IMR-90 (cell line): ENCODE measurements around the gene CPNE2. TPM values are rescaled to one million over a fixed set of nuclear protein-coding genes. Genes with fewer than 3 reads are reported as not detected.

Experiments
- ATAC-seq: fragments of 200-7000 bp; cut with Tn5 transposase; 2 replicates; pipeline ENCODE4 v1.9.1; 2020; ENCODE audit warnings: low read depth, mild to moderate bottlenecking, moderate library complexity
- BruUV-seq: library from RNA; stranded (reverse); fragments of 400-500 nt; replicated peaks from 2 replicates; lab custom pipeline; 2021; lab: Mats Ljungman, UMichigan
- CTCF ChIA-PET: fragments of 300-600 bp; formaldehyde crosslinking; extraction: SDS; loops from one replicate; lab custom pipeline; 2021; ENCODE audit warnings: antibody characterized with exemption; lab: Yijun Ruan, JAX
- POLR2A ChIA-PET: fragments of 300-600 bp; sonication (Branson Sonifier 250); formaldehyde crosslinking; loops from one replicate; lab custom pipeline; 2022; ENCODE audit warnings: antibody characterized with exemption; ENCODE audit not compliant: unreplicated experiment; lab: Charles Lee
- DNase-seq: peaks from one replicate; pipeline ENCODE4 v3.0.0; 2013
- H2AFZ ChIP-seq: replicated peaks from 2 replicates; pipeline ENCODE3; 2013; ENCODE audit warnings: low read length, mild to moderate bottlenecking; ENCODE audit not compliant: poor library complexity
- H2AK5ac ChIP-seq: 2 replicates; pipeline ENCODE4 v1.6.1; 2013; ENCODE audit warnings: low read depth, low read length, inconsistent platforms
- H2AK9ac ChIP-seq: replicated peaks from 2 replicates; pipeline ENCODE3; 2013; ENCODE audit warnings: mild to moderate bottlenecking, low read depth, low read length, moderate library complexity; ENCODE audit not compliant: poor library complexity
- H2BK120ac ChIP-seq: 2 replicates; pipeline ENCODE4 v1.6.1; 2013; ENCODE audit warnings: low read depth, low read length, inconsistent platforms
- H2BK15ac ChIP-seq: 3 replicates; pipeline ENCODE4 v1.6.1; 2013; ENCODE audit warnings: low read depth, low read length, inconsistent platforms
- H2BK20ac ChIP-seq: 2 replicates; pipeline ENCODE4 v1.6.1; 2013; ENCODE audit warnings: low read depth, mild to moderate bottlenecking, inconsistent platforms, low read length, moderate library complexity
- H2BK5ac ChIP-seq: 2 replicates; pipeline ENCODE4 v1.6.1; 2013; ENCODE audit warnings: mild to moderate bottlenecking, low read depth, low read length, inconsistent platforms; ENCODE audit not compliant: poor library complexity, severe bottlenecking
- H3K14ac ChIP-seq: replicated peaks from 2 replicates; pipeline ENCODE4 v1.6.1; 2013; ENCODE audit warnings: low read depth, low read length, inconsistent platforms
- H3K18ac ChIP-seq: 2 replicates; pipeline ENCODE4 v1.6.1; 2013; ENCODE audit warnings: low read depth, low read length, control low read depth
- H3K23ac ChIP-seq: 2 replicates; pipeline ENCODE4 v1.6.1; 2013; ENCODE audit warnings: low read depth, low read length, inconsistent platforms
- H3K27ac ChIP-seq: 2 replicates; pipeline ENCODE4 v1.5.1; 2013; ENCODE audit warnings: mild to moderate bottlenecking, control low read depth, low read length; ENCODE audit not compliant: insufficient read depth
- H3K27me3 ChIP-seq: 2 replicates; pipeline ENCODE4 v1.6.1; 2013; ENCODE audit warnings: low read length; ENCODE audit not compliant: control insufficient read depth, insufficient read depth
- H3K36me3 ChIP-seq: 2 replicates; pipeline ENCODE4 v1.6.1; 2013; ENCODE audit warnings: low read length, mixed read lengths; ENCODE audit not compliant: control insufficient read depth, insufficient read depth
- H3K4ac ChIP-seq: 2 replicates; pipeline ENCODE4 v1.6.1; 2013; ENCODE audit warnings: low read depth, low read length, inconsistent platforms
- H3K4me1 ChIP-seq: 2 replicates; pipeline ENCODE4 v1.6.1; 2013; ENCODE audit warnings: low read length, mixed read lengths; ENCODE audit not compliant: control insufficient read depth, insufficient read depth
- H3K4me2 ChIP-seq: 2 replicates; pipeline ENCODE4 v1.6.1; 2013; ENCODE audit warnings: low read depth, mild to moderate bottlenecking, control low read depth, low read length, moderate library complexity
- H3K4me3 ChIP-seq: 2 replicates; pipeline ENCODE4 v1.5.1; 2013; ENCODE audit warnings: low read depth, mild to moderate bottlenecking, control low read depth, low read length, moderate library complexity; ENCODE audit not compliant: insufficient read depth
- H3K56ac ChIP-seq: 2 replicates; pipeline ENCODE4 v1.6.1; 2013; ENCODE audit warnings: low read length, inconsistent platforms; ENCODE audit not compliant: insufficient read depth; ENCODE audit errors: extremely low read depth
- H3K79me1 ChIP-seq, 2 experiments: 2 replicates each; pipeline ENCODE4 v1.6.1; 2013; ENCODE audit warnings: low read length in 2 of 2, inconsistent platforms in 1 of 2, low read depth in 1 of 2
- H3K9ac ChIP-seq: 2 replicates; pipeline ENCODE4 v1.6.1; 2013; ENCODE audit warnings: low read depth, low read length, control low read depth
- H3K9me1 ChIP-seq: 2 replicates; pipeline ENCODE4 v1.6.1; 2013; ENCODE audit warnings: low read length, inconsistent platforms; ENCODE audit not compliant: insufficient read depth
- H3K9me3 ChIP-seq: 2 replicates; pipeline ENCODE4 v1.6.1; 2013; ENCODE audit warnings: low read length; ENCODE audit not compliant: control insufficient read depth, insufficient read depth
- H4K20me1 ChIP-seq: 2 replicates; pipeline ENCODE4 v1.6.1; 2013; ENCODE audit warnings: low read length, inconsistent platforms; ENCODE audit not compliant: insufficient read depth
- H4K5ac ChIP-seq: 2 replicates; pipeline ENCODE4 v1.6.1; 2013; ENCODE audit warnings: mild to moderate bottlenecking, low read depth, low read length, control low read depth
- H4K8ac ChIP-seq, 2 experiments: 2 replicates each; pipeline ENCODE4 v1.6.1; 2013; ENCODE audit warnings: low read depth in 2 of 2, low read length in 2 of 2, control low read depth in 1 of 2, inconsistent platforms in 1 of 2
- H4K91ac ChIP-seq: 2 replicates; pipeline ENCODE4 v1.6.1; 2013; ENCODE audit warnings: low read depth, low read length, inconsistent platforms; ENCODE audit not compliant: insufficient read depth
- BHLHE40 ChIP-seq: fragments of 150-350 bp; IDR thresholded peaks from 2 replicates; pipeline ENCODE4 v1.6.1; 2016; ENCODE audit warnings: mild to moderate bottlenecking, low read depth, low read length
- CEBPB ChIP-seq: IDR thresholded peaks from 2 replicates; pipeline ENCODE4 v1.6.1; 2012; ENCODE audit warnings: low read depth, low read length, improper control_type of control experiment
- CHD1 ChIP-seq: IDR thresholded peaks from 2 replicates; pipeline ENCODE4 v1.6.1; 2012; ENCODE audit warnings: low read depth, low read length, improper control_type of control experiment
- FOS ChIP-seq: fragments of 150-350 bp; IDR thresholded peaks from 2 replicates; pipeline ENCODE4 v1.6.1; 2016; ENCODE audit warnings: low read depth, low read length
- MAFK ChIP-seq: IDR thresholded peaks from 2 replicates; pipeline ENCODE4 v1.6.1; 2012; ENCODE audit warnings: low read depth, low read length, improper control_type of control experiment
- MAZ ChIP-seq: IDR thresholded peaks from 2 replicates; pipeline ENCODE4 v1.6.1; 2012; ENCODE audit warnings: low read depth, mild to moderate bottlenecking, low read length, improper control_type of control experiment, moderate library complexity, borderline replicate concordance
- MXI1 ChIP-seq: IDR thresholded peaks from 2 replicates; pipeline ENCODE4 v1.6.1; 2012; ENCODE audit warnings: low read depth, mild to moderate bottlenecking, low read length, moderate library complexity, borderline replicate concordance
- NFE2L2 ChIP-seq: fragments of 150-350 bp; IDR thresholded peaks from 2 replicates; pipeline ENCODE4 v1.6.1; 2016; ENCODE audit warnings: low read depth, mild to moderate bottlenecking, low read length
- POLR2A ChIP-seq: IDR thresholded peaks from 2 replicates; pipeline ENCODE4 v1.6.1; 2012; ENCODE audit warnings: mild to moderate bottlenecking, low read depth, low read length
- RAD21 ChIP-seq: IDR thresholded peaks from 2 replicates; pipeline ENCODE4 v1.6.1; 2012; ENCODE audit warnings: low read length, improper control_type of control experiment
- RCOR1 ChIP-seq: IDR thresholded peaks from 2 replicates; pipeline ENCODE4 v1.6.1; 2012; ENCODE audit warnings: mild to moderate bottlenecking, low read length, improper control_type of control experiment; ENCODE audit not compliant: insufficient replicate concordance
- RFX5 ChIP-seq: IDR thresholded peaks from 2 replicates; pipeline ENCODE4 v1.8.0; 2012; ENCODE audit warnings: low read depth, mild to moderate bottlenecking, low read length, moderate library complexity
- SMC3 ChIP-seq: fragments of 150-350 bp; IDR thresholded peaks from 2 replicates; pipeline ENCODE4 v1.6.1; 2016; ENCODE audit warnings: low read depth, mild to moderate bottlenecking, antibody characterized with exemption, low read length, moderate library complexity
- USF2 ChIP-seq: fragments of 150-350 bp; IDR thresholded peaks from 2 replicates; pipeline ENCODE4 v1.6.1; 2017; ENCODE audit warnings: mild to moderate bottlenecking, antibody characterized with exemption, low read length, low read depth
- WGBS, 2 experiments: methylation state at CpG; one replicate each; pipeline versions ENCODE4 v1.1.5 to v1.1.7; 2013; ENCODE audit warnings: missing lambda C conversion rate in 2 of 2; ENCODE audit not compliant: insufficient read length in 1 of 2; ENCODE audit errors: extremely low coverage in 2 of 2; 5-methylcytosine and 5-hydroxymethylcytosine counted together
- dilution Hi-C: fragments of 300-500 bp; cut with HindIII; formaldehyde crosslinking; loops from one replicate; pipeline ENCODE4 v1.14.3; 2018; ENCODE audit warnings: low sequenced_read_pairs; ENCODE audit not compliant: unreplicated experiment
- in situ Hi-C: fragments of 300-500 bp; cut with MboI; formaldehyde crosslinking; loops from 3 replicates; pipeline ENCODE4 v1.14.3; 2019; ENCODE audit warnings: low sequenced_read_pairs, inconsistent platforms, mixed read lengths
- intact Hi-C: fragments of 100-400 bp; cut with micrococcal nuclease; formaldehyde crosslinking; loops from 2 replicates; pipeline ENCODE4 v1.10.0; 2022
- polyA plus RNA-seq, 3 experiments: library from polyadenylated mRNA; depleted of rRNA; stranded (reverse); fragments of >200 nt; gene quantifications; 2 replicates each; pipeline ENCODE4 v1.2.3, GENCODE V29; 2012; ENCODE audit warnings: low replicate concordance in 1 of 3
- total RNA-seq: library from RNA; depleted of rRNA; stranded (reverse); fragments of >200 nt; gene quantifications from 2 replicates; pipeline ENCODE4 v1.2.3, GENCODE V29; 2012
- TF ChIP-seq, protein P1 (sequence below): conservative IDR thresholded peaks from 2 replicates; pipeline ENCODE4 v1.5.1; 2012; ENCODE audit warnings: mild to moderate bottlenecking, low read depth, low read length, improper control_type of control experiment
- TF ChIP-seq, protein P2 (sequence below): fragments of 150-350 bp; IDR thresholded peaks from 2 replicates; pipeline ENCODE4 v1.6.1; 2016; ENCODE audit warnings: low read depth, mild to moderate bottlenecking, low read length, moderate library complexity, borderline replicate concordance

CPNE2 gene
- total and polyA plus RNA-seq, 2 of the 4 experiments (the other 2 are of a cell fraction), result 15.4 to 48.0 TPM

GRCh38 chr16:57055671-57056070 is 36.7 kb upstream of the CPNE2 start:
- no peak overlapping the region for H3K4me3 ChIP-seq
- intact Hi-C loops, result no loop called here
- no peak overlapping the region for H3K56ac ChIP-seq
- no peak overlapping the region for H2AK5ac ChIP-seq
- no peaks in the 10 kb centered on the region for H3K79me1 ChIP-seq
- no peaks in the 10 kb centered on the region for H4K20me1 ChIP-seq
- H2AK9ac ChIP-seq, result no peak overlapping the region
- no peak overlapping the region for H2BK15ac ChIP-seq
- no peaks in the 10 kb centered on the region for H3K9me3 ChIP-seq
- BruUV-seq, result TSS peak; percentile 32
- no peak overlapping the region for H2BK5ac ChIP-seq
- ChIA-PET CTCF (no interaction called here), POLR2A (no interaction called here)
- no peak overlapping the region for H4K91ac ChIP-seq
- H3K4me1 ChIP-seq, result no peaks in the 10 kb centered on the region
- H4K5ac ChIP-seq, result no peak overlapping the region
- peaks cover 32% of the 10 kb centered on the region for H3K36me3 ChIP-seq
- H3K18ac ChIP-seq, result no peak overlapping the region
- H3K27ac ChIP-seq, result no peak overlapping the region
- ATAC-seq (no peak), DNase-seq (no peak)
- in situ Hi-C loops, result no loop called here
- no peak overlapping the region for H3K4me2 ChIP-seq
- WGBS, 2 experiments, result 100% methylated on average over 1 of the region's 6 CpGs; no CpG with 5 or more reads in 1 of the 2 experiments
- TF ChIP-seq POLR2A (no peak), MAZ (no peak), USF2 (no peak), BHLHE40 (no peak), MXI1 (no peak), RAD21 (no peak), MAFK (no peak), RFX5 (no peak), NFE2L2 (no peak), FOS (no peak), SMC3 (no peak), CEBPB (no peak), RCOR1 (no peak), CHD1 (no peak)
- TF ChIP-seq, protein P1, sequence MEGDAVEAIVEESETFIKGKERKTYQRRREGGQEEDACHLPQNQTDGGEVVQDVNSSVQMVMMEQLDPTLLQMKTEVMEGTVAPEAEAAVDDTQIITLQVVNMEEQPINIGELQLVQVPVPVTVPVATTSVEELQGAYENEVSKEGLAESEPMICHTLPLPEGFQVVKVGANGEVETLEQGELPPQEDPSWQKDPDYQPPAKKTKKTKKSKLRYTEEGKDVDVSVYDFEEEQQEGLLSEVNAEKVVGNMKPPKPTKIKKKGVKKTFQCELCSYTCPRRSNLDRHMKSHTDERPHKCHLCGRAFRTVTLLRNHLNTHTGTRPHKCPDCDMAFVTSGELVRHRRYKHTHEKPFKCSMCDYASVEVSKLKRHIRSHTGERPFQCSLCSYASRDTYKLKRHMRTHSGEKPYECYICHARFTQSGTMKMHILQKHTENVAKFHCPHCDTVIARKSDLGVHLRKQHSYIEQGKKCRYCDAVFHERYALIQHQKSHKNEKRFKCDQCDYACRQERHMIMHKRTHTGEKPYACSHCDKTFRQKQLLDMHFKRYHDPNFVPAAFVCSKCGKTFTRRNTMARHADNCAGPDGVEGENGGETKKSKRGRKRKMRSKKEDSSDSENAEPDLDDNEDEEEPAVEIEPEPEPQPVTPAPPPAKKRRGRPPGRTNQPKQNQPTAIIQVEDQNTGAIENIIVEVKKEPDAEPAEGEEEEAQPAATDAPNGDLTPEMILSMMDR, result no peak
- TF ChIP-seq, protein P2, sequence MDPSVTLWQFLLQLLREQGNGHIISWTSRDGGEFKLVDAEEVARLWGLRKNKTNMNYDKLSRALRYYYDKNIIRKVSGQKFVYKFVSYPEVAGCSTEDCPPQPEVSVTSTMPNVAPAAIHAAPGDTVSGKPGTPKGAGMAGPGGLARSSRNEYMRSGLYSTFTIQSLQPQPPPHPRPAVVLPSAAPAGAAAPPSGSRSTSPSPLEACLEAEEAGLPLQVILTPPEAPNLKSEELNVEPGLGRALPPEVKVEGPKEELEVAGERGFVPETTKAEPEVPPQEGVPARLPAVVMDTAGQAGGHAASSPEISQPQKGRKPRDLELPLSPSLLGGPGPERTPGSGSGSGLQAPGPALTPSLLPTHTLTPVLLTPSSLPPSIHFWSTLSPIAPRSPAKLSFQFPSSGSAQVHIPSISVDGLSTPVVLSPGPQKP, result no peak
- H3K9me1 ChIP-seq, result peaks cover 3% of the 10 kb centered on the region; the same call in 1 of the 2 replicates
- H3K14ac ChIP-seq, result no peak overlapping the region
- H3K27me3 ChIP-seq, result no peaks in the 10 kb centered on the region
- H4K8ac ChIP-seq, result no peak overlapping the region
- no peak overlapping the region for H3K9ac ChIP-seq
- no peak overlapping the region for H2AFZ ChIP-seq
- H3K23ac ChIP-seq, result no peak overlapping the region
- no peak overlapping the region for H2BK120ac ChIP-seq
- H3K4ac ChIP-seq, result no peak overlapping the region
- no peak overlapping the region for H2BK20ac ChIP-seq
- dilution Hi-C loops, result no loop called here
